Endodermal cell (in vitro differentiated cells): ENCODE measurements around the gene SLC45A2. TPM values are rescaled to one million over a fixed set of nuclear protein-coding genes. Genes with fewer than 3 reads are reported as not detected.

Source experiments
- DNase-seq: peaks from one replicate; pipeline ENCODE4 v3.0.0-alpha.2; 2017
- H3K27ac ChIP-seq: 2 replicates; pipeline ENCODE4 v1.5.1; 2013; ENCODE audit warnings: mild to moderate bottlenecking, low read depth, low read length, moderate library complexity
- H3K27me3 ChIP-seq: 2 replicates; pipeline ENCODE4 v1.6.1; 2013; ENCODE audit warnings: mild to moderate bottlenecking, low read length, moderate library complexity; ENCODE audit not compliant: insufficient read depth, control insufficient read depth, poor library complexity, severe bottlenecking
- H3K36me3 ChIP-seq: 2 replicates; pipeline ENCODE4 v1.7.0; 2013; ENCODE audit warnings: mild to moderate bottlenecking, low read length, moderate library complexity; ENCODE audit not compliant: control insufficient read depth, insufficient read depth
- H3K4me1 ChIP-seq: one replicate; pipeline ENCODE4 v1.7.0; 2013; ENCODE audit warnings: low read length; ENCODE audit not compliant: control insufficient read depth, insufficient read depth
- H3K4me3 ChIP-seq: 2 replicates; pipeline ENCODE4 v1.5.1; 2013; ENCODE audit warnings: mild to moderate bottlenecking, low read length, moderate library complexity
- H3K9ac ChIP-seq: 2 replicates; pipeline ENCODE4 v1.6.1; 2013; ENCODE audit warnings: mild to moderate bottlenecking, low read length, moderate library complexity; ENCODE audit not compliant: poor library complexity, severe bottlenecking; ENCODE audit errors: extremely low read depth
- H3K9me3 ChIP-seq: 2 replicates; pipeline ENCODE4 v1.6.1; 2013; ENCODE audit warnings: mild to moderate bottlenecking, low read length, moderate library complexity; ENCODE audit not compliant: control insufficient read depth
- H3K27ac Mint-ChIP-seq: 2 replicates; pipeline ENCODE4 v1.8.0; 2020; ENCODE audit warnings: mixed read lengths
- H3K27me3 Mint-ChIP-seq: 2 replicates; pipeline ENCODE4 v1.8.0; 2021; ENCODE audit warnings: mild to moderate bottlenecking, mixed read lengths; ENCODE audit not compliant: insufficient read depth
- H3K36me3 Mint-ChIP-seq: 2 replicates; pipeline ENCODE4 v1.8.0; 2020; ENCODE audit warnings: low read depth, mixed read lengths
- H3K4me1 Mint-ChIP-seq: 2 replicates; pipeline ENCODE4 v1.8.0; 2020; ENCODE audit warnings: mixed read lengths
- H3K4me3 Mint-ChIP-seq: 2 replicates; pipeline ENCODE4 v1.8.0; 2020; ENCODE audit warnings: mild to moderate bottlenecking, moderate library complexity, mixed read lengths
- H3K9me3 Mint-ChIP-seq: 2 replicates; pipeline ENCODE4 v1.8.0; 2020; ENCODE audit warnings: mild to moderate bottlenecking, mixed read lengths
- WGBS, 2 experiments: methylation state at CpG; one replicate each; pipeline versions ENCODE4 v1.1.5 to v1.1.7; 2013; ENCODE audit warnings: missing lambda C conversion rate in 2 of 2, mixed read lengths in 1 of 2; ENCODE audit not compliant: insufficient coverage in 1 of 2, insufficient read length in 1 of 2; 5-methylcytosine and 5-hydroxymethylcytosine counted together
- total RNA-seq, 2 donors: library from RNA; stranded (reverse); fragmentation: NEBNext Ultra II Directional in 1 of 2; extraction: Animal tissue kit (Norgen Biotek cat#: 25700) in 1 of 2; gene quantifications; 2 replicates in 1 of 2; 3 replicates in 1 of 2; pipeline ENCODE4 v1.2.1, GENCODE V29; 2021
- TF ChIP-seq, protein P1 (sequence below): fragments of 200-600 bp; sonication (generic); conservative IDR thresholded peaks from 2 replicates; pipeline ENCODE4 v1.5.0; 2021; ENCODE audit warnings: antibody characterized with exemption, mild to moderate bottlenecking

Gene SLC45A2
- total RNA-seq, 2 donors from 2014 or later, result 0.20 TPM; not detected in 1

DNA sequence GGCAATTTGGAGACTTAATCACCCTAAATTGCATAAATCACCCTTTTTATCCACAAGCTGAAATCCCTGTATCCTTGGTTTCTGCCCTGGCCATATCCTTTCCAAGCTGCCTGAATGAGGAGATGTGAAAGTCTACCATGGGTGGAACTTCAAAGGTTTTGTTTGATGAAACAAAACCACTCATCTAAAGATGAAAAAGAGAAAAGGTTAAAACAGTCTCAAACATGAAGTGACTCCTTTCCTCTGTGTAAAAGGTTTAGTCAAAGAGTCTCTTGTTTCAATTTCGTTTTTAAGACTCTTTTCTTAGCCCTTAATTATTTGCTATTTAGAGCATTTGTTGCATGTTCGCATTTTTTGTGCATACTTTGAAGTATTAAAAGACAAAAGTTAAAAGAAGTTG is 11.2 kb downstream of the SLC45A2 start:
- Histone ChIP-seq H3K4me1 (no peaks in the 10 kb centered on the region), H3K4me3 (no peak overlapping the region), H3K9me3 (no peaks in the 10 kb centered on the region), H3K27ac (no peak overlapping the region), H3K27me3 (no peaks in the 10 kb centered on the region), H3K36me3 (no peaks in the 10 kb centered on the region), H3K9ac (no peak overlapping the region)
- 79 to 85% methylated on average over 2 of the region's 2 CpGs for WGBS, 2 experiments
- peaks cover 12% of the 10 kb centered on the region for H3K4me1 Mint-ChIP-seq
- H3K36me3 Mint-ChIP-seq, result no peaks in the 10 kb centered on the region
- H3K27me3 Mint-ChIP-seq, result no peaks in the 10 kb centered on the region
- DNase-seq, result no peak
- no peak overlapping the region for H3K27ac Mint-ChIP-seq
- no peaks in the 10 kb centered on the region for H3K9me3 Mint-ChIP-seq
- H3K4me3 Mint-ChIP-seq, result no peak overlapping the region
- TF ChIP-seq, protein P1, sequence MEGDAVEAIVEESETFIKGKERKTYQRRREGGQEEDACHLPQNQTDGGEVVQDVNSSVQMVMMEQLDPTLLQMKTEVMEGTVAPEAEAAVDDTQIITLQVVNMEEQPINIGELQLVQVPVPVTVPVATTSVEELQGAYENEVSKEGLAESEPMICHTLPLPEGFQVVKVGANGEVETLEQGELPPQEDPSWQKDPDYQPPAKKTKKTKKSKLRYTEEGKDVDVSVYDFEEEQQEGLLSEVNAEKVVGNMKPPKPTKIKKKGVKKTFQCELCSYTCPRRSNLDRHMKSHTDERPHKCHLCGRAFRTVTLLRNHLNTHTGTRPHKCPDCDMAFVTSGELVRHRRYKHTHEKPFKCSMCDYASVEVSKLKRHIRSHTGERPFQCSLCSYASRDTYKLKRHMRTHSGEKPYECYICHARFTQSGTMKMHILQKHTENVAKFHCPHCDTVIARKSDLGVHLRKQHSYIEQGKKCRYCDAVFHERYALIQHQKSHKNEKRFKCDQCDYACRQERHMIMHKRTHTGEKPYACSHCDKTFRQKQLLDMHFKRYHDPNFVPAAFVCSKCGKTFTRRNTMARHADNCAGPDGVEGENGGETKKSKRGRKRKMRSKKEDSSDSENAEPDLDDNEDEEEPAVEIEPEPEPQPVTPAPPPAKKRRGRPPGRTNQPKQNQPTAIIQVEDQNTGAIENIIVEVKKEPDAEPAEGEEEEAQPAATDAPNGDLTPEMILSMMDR, result no peak

DNA sequence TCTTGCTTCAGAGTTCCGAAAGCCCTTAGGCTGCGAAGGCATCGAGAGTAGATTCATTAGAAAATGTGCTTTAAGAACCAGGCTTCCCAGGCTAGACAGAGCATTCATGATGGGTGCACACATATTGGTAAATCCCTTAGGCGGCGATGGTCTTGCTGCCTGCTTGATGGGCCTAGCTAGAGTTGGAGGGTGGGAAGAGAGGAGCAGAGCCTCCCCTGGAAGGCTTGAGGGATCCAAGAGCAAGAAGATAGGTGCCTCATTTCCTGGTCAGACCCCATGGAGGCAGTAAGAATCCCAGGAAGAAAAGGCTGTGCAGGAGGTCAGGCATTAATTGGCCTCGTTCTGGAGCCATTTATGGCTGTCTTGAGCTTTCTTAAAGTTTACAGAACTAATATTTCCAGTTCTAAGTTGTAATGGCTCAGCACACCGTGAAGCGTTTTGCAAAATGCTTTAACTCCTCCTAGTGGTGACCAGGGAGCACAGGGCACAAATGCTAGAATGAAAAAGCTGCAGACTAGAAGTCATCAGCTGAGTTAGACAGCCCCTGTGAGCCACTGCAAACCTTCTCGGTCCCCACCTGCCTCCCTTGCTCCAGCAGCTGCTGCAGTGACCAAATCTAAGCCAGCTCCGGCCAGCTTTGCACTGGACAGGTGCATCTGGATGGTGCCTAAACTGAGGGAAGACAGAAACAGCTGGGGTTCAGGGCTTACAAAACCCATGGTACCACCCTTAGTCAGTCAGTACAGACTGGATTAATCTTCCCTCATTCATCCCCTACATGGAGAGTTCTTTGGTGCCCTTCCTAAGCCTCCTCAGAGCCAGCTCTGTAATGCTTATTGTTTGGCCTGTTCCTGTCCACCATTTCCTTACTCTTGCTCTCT is 14.7 kb downstream of the SLC45A2 start:
- H3K36me3 ChIP-seq, result no peaks in the 10 kb centered on the region
- no peak overlapping the region for H3K4me3 ChIP-seq
- no peaks in the 10 kb centered on the region for H3K9me3 ChIP-seq
- TF ChIP-seq, protein P1, result peak; percentile 91
- Mint-ChIP-seq H3K4me1 (peaks cover 6% of the 10 kb centered on the region), H3K9me3 (no peaks in the 10 kb centered on the region), H3K27me3 (no peaks in the 10 kb centered on the region), H3K4me3 (no peak overlapping the region), H3K27ac (no peak overlapping the region), H3K36me3 (no peaks in the 10 kb centered on the region)
- no peak overlapping the region for H3K9ac ChIP-seq
- H3K4me1 ChIP-seq, result no peaks in the 10 kb centered on the region
- WGBS, 2 experiments, result 63 to 77% methylated on average over 6 to 10 of the region's 10 CpGs
- no peaks in the 10 kb centered on the region for H3K27me3 ChIP-seq
- no peak overlapping the region for H3K27ac ChIP-seq
- peak; percentile 66 for DNase-seq

DNA sequence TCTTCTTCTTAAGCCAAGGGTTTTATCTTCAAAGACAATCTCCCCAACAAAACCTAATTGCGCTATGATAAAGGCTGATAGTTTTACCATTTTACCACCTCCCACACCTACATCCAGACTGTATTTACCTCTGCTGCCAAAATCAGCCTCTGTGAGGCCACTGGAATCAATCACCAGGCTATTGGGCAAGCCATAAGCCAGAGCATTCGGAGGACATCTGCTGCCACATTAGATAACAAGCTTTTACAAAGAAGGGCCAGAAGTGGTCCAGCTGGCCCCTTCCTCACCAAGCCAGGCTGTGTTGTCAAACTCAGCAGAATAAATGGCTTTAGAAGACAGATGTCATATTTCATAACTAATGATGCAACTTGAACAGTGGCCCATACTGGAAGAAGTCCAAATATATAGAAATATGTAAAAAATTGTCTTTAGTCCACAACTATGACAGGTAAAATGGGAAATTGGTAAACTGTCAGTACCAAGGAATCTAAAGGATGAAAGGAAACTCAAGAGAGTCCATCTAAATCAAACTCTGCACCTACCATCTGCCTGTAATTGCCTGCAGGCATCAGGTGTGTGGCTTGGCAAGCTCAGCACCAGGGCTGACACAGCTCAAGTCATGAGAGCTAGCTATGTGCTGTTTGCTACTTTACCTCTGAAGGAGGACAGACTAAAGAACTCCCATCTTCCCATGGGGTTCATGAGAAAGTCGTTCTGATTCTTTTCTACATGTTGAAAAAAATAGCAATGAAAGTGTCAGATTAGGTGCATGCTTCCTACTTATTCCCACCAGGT is 16.1 kb downstream of the SLC45A2 start:
- no peaks in the 10 kb centered on the region for H3K27me3 Mint-ChIP-seq

More for the DNA sequence above, 16.1 kb downstream of the SLC45A2 start:
- no peaks in the 10 kb centered on the region for H3K36me3 ChIP-seq
- 88 to 100% methylated on average over 2 to 3 of the region's 3 CpGs for WGBS, 2 experiments
- H3K27me3 ChIP-seq, result no peaks in the 10 kb centered on the region
- H3K27ac Mint-ChIP-seq, result no peak overlapping the region
- H3K9me3 Mint-ChIP-seq, result no peaks in the 10 kb centered on the region
- H3K9ac ChIP-seq, result no peak overlapping the region
- no peak for DNase-seq
- H3K36me3 Mint-ChIP-seq, result no peaks in the 10 kb centered on the region
- no peak overlapping the region for H3K27ac ChIP-seq
- no peak overlapping the region for H3K4me3 Mint-ChIP-seq
- no peaks in the 10 kb centered on the region for H3K9me3 ChIP-seq
- no peaks in the 10 kb centered on the region for H3K4me1 ChIP-seq
- H3K4me3 ChIP-seq, result no peak overlapping the region
- H3K4me1 Mint-ChIP-seq, result peaks cover 4% of the 10 kb centered on the region
- TF ChIP-seq, protein P1, result no peak
